Left kidney (tissue), 8 donors: ENCODE results near the gene CXorf51B. TPM values are rescaled to one million over a fixed set of nuclear protein-coding genes. Genes with fewer than 3 reads are reported as not detected.
"Not testable (repeated sequence)": the region's sequence is repeated elsewhere in the genome, so short reads cannot be mapped to it uniquely, and the experiment has no call there.

Source experiments
- DNase-seq: peaks from one replicate; pipeline ENCODE4 v3.0.0-alpha.2; 2013
- long read RNA-seq, 8 donors: transcript quantifications; one replicate each; lab custom pipeline, GENCODE V29; 2026
- polyA plus RNA-seq: library from polyadenylated mRNA; unstranded; fragments of 120-200 nt; gene quantifications from one replicate; pipeline ENCODE4 v1.2.1, GENCODE V29; 2013; ENCODE audit not compliant: insufficient read length

CXorf51B gene
- not detected for polyA plus RNA-seq
- long read RNA-seq, donor 1: 0 reads
- long read RNA-seq, donor 2: 0 reads
- long read RNA-seq, donor 3: 0 reads
- long read RNA-seq, donor 4: 0 reads
- long read RNA-seq, donor 5: 0 reads
- long read RNA-seq, donor 6: 0 reads
- long read RNA-seq, donor 7: 0 reads
- long read RNA-seq, donor 8: 0 reads

DNA sequence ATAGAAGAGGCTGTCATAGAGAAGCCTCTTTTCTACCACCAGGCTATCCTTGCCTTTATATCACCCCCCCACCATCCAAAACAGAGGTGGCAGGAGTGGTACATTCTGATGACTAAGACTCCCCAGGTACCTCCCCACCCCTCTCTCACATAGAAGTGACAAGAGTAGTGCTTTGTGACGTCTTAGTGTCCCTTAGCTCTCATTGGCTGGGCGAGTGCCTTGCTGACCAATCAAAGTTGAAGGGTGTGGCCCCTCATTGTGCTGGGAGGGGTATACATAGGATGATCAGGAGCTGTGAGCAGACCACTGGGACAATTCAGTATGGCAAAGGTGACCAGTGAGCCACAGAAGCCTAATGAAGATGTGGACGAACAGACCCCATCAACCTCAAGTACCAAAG lies at the start of gene CXorf51B:
CXorf51B (plus strand) TSS at position 301 of the 400 bp plus-strand sequence; CDS start at position 322, 21 bp downstream.
- DNase-seq: not testable (repeated sequence)

DNA sequence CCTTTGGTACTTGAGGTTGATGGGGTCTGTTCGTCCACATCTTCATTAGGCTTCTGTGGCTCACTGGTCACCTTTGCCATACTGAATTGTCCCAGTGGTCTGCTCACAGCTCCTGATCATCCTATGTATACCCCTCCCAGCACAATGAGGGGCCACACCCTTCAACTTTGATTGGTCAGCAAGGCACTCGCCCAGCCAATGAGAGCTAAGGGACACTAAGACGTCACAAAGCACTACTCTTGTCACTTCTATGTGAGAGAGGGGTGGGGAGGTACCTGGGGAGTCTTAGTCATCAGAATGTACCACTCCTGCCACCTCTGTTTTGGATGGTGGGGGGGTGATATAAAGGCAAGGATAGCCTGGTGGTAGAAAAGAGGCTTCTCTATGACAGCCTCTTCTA lies 5.1 kb downstream of the CXorf51B start, which contains the start of gene CXorf51A:
CXorf51A (minus strand) TSS at position 101 of the 400 bp plus-strand sequence; CDS start at position 80, 21 bp downstream.
- not testable (repeated sequence) for DNase-seq

DNA sequence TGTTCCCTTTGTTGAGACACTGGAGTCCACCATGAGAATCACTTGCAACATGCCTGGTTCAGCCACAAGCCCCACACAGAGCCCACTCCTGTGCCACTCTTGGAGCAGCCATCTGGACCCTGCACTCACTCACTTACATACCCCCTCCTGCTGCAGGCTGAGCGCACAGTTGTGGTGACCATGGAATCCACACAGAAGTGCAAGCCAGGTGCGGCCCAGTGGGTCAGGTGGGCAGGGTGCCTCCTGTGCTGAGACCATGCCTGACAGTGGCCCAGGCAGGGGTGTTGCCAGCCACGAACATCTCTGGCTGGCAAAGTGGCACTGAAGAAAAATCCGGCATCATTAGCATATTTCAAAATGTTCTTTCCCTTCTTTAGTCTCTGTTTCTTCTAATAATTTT lies 22.4 kb downstream of the CXorf51B start:
- no peak for DNase-seq

DNA sequence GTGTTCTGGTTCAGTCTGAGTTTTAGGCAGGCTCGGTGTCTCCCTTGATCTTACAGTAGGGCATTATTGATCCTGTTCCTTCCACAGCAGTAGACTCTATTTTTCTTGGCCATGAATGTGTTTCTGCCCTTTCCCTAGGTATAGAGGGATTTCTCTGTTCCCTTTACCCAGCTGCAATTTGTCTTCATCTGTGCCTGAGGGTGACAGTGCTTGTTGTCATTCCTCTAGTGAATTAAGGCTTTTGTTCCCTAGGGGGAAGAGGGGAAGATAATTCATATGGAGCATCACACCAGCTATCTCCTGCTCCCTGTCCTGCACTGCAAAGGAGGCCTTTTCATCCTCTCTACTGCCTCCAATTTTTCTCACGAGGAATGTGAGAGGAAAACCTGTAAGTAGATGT lies 44.7 kb downstream of the CXorf51B start:
- DNase-seq: no peak

Other genes with a start within 250 kb of the CXorf51B start
- not detected for gene CXorf51A, start 5.0 kb downstream of the CXorf51B start, polyA plus RNA-seq